OCI-M1 (cell line): Measurements from ENCODE around the gene SLAIN1.

ENCODE experiments used
- DNase-seq: peaks from one replicate; lab custom pipeline; 2025; lab: John Stamatoyannopoulos, UW

Gene SLAIN1

GRCh38 chr13:77714119-77714755, 16.8 kb downstream of the SLAIN1 start:
- DNase-seq, result no peak

DNA sequence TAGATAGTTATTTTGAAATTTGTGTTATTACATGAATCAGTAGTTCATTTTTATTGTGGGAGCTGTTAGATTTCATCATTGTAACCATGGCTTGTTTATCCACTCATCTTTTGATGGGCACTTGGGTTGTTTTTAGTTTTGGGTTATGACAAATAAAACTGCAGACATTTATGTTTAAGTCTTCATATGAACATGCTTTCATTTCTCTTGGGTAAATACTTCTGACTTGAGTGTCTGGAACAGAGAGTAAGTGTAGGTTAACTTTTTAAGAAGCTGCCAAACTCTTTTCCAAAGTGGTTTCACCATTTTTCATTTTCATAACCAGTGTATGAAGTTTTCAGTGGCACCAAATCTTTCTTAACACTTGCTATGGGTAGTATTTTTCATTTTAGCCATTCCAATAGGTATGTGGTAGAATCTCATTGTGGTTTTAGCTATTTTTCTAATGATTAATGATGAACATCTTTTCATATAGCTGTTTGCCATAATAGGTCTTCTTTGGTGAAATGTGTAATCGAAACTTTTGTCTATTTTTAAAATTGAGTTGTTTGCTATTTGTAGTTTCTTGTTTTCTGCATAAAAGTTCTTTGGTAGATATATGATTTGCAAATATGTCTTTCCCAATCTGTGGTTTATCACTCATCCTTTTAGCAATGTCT, 17.9 kb downstream of the SLAIN1 start:
- no peak for DNase-seq

GRCh38 chr13:77716692-77717091, 19.2 kb downstream of the SLAIN1 start:
- no peak for DNase-seq

DNA sequence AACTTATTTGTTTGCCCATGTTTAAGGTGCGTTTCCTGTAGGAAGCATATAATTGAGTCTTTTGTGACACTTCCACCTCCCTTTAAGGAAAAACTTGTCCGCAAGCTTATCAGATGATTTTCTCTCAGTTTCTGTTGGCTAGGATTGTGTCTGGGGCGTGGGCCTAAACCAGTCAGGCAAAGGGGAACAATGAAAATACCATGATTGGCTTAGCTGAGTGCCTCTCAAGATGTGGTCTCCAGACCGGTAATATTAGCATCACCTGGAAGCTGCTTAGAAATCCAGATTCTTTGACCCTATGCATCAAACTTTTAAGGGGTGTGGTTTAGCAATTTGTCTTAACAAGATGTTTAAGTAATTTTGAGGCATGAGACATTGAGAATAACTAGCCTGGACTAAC, 20.0 kb downstream of the SLAIN1 start:
- DNase-seq, result no peak

- no peak for DNase-seq
Measured at GRCh38 chr13:77719128-77719527, 21.6 kb downstream of the SLAIN1 start.

DNA sequence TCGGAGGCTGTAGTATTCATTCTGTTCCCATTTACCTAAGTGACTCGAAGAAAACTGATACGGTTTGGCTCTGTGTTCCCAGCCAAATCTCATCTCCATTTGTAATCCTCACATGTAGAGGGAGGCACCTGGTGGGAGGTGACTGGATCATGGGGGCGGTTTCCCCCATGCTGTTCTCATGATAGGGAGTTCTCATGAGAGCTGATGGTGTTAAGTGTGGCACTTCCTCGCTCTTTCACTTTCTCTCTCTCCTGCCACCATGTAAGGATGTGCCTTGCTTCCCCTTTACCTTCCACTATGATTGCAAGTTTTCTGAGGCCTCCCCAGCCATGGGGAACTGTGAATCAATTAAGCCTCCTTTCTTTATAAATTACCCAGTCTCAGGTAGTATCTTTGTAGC, 23.5 kb downstream of the SLAIN1 start:
- DNase-seq, result no peak

DNA sequence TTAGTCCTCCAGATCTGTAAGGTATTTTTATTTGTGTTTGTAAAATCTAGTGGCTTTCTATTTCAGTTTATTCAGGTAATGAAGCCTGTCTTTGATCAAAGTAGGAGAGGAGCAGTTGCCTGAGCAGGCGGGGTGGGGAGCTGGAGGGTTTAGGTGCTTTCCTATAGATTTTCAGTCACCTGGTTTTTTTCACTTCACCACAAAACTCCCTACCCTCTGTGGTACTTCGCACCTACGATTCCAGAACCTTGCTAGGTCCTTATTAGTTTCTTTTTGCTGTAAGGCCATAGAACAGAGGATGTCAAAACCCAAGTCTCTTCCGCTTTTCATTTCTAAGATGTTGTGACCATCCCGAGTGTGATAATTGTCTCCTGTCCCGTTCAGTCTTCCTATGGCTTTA, 26.6 kb downstream of the SLAIN1 start:
- no peak for DNase-seq

- no peak for DNase-seq
Measured at GRCh38 chr13:77725071-77725470, 27.6 kb downstream of the SLAIN1 start.

- DNase-seq, result peak; percentile 75
Measured at GRCh38 chr13:77728265-77729125, 31.0 kb downstream of the SLAIN1 start.

- no peak for DNase-seq
Measured at GRCh38 chr13:77729502-77730221, 32.2 kb downstream of the SLAIN1 start.

DNA sequence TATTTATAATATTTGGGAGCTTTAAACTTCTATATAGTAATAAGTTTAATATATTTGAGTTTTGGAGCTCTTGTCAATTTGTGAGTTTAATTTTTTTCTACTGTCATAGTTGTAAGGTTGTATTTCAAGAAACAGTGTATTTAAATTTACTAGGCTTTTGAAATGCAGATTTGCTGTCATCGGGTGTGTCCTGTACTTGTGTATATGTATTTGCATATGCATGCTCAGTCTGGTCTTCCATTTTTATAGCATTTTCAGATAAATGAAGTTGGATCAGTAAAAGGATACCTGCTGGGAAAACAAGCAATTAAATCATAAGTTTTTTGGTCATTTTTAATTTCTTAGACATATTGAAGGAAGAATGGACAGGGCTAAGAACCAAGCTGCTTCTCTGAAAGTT, 33.1 kb downstream of the SLAIN1 start:
- DNase-seq, result no peak

DNA sequence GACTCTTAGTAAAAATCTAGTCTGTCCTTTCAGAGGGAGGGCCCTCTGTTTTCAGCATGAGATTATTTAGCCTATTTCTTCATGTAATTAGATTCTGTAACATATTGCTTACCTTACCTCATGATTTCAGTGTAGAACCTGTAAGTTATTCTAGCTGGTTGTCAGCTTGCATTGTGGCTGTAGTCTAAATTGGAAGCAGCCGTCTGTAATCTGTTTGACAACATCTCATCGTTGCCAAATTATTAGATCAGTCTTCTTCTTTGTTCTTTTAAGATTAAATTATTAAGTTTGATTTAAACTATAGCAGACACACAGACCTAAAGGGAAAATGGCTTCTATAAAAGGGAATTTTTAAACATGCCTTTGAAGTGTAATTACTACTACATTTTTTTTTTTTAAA, 34.8 kb downstream of the SLAIN1 start:
- DNase-seq, result no peak

GRCh38 chr13:77733674-77734073, 36.2 kb downstream of the SLAIN1 start:
- DNase-seq, result no peak

- DNase-seq, result no peak
Measured at GRCh38 chr13:77737583-77738200, 40.2 kb downstream of the SLAIN1 start.

DNA sequence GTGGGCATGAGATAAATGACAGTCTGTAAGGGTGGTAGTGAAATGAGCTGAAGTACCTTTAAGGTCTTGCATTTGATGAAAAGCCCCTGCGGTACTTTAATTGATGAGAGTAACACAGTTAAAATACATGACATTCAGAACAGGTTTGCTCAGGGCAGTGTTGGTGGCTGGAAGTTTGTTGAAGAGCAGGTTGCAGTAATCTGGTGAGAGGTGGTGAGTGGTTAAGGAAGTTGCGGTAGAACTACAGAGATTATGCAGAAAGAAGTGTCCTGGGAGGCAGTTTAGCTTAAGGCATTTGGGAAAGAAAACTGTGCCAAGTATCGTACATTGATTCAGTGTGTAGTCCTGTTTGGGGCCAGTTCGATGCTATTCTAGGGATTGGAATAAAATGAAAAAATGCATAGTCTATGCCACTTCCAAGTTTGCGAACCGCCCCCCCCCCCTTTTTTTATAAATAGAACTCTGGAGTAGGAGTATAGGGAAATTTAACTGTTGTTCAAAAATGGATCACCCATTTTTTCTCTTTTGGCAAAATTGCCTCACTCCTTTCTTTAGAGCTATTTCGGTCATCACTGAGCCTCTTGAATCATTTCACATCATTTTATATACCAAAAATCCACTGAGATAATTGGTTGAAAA, 42.7 kb downstream of the SLAIN1 start:
- no peak for DNase-seq

GRCh38 chr13:77740931-77741596, 43.6 kb downstream of the SLAIN1 start:
- DNase-seq, result no peak

DNA sequence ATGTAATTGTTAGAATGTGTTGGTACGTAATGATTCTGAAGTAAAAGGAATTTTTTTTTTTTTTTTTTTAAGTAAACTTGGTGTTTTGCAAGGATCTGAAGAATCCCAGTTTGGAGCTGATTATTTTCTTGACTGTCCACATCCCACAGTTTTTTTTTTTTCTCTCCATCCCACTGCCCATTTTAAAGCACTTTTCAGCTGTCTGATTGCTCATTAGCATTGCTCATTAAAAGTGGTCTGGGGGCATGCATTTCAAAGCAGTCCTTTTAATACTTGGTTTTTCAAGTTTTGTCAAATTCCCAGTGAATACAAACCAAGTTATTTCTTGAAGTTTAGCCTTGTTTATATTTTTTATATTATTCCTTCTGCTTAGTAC, 44.1 kb downstream of the SLAIN1 start:
- no peak for DNase-seq

DNA sequence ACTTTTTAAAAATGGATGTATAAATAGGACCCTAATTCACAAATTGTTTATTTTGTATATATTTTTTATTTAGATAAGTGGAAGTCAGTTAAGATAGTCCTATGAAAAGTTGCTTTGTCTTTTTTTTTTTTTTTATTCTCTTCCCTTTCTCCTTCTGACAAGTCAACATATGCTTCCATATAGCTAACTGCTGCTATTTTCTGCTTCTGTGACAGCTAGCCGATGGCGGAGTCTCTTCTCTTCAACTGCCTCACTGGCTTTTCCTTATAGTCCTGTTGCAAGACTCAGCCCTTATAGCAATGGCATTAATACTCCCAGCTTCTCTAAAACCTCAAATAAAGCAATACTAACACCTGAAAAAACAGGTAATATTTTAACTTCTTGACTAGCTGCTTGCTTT, 45.3 kb downstream of the SLAIN1 start:
- no peak for DNase-seq

DNA sequence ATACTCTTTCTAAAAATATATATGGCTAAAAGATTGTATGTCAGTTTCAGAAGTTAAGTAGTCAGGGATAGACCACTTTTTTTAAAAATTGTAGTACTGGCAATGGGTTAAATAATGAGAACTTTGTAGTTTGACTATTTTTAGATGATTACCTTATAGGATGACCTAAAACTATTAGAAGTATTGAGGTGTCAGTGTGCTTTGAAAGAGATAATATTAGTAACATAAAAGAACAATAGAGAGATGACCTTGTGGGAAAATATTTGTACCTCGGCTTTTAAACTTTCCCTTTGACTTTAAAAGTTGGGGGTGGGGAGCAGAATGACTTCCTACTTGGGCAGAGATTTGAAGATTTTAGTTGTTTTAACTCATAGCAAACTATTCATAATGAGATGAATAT, 48.3 kb downstream of the SLAIN1 start:
- no peak for DNase-seq

- peak; percentile 4 for DNase-seq
Measured at GRCh38 chr13:77749344-77749880, 51.9 kb downstream of the SLAIN1 start.
